Cardiac muscle cell (in vitro differentiated cells and primary cell): ENCODE measurements around the gene CBX6. TPM values are rescaled to one million over a fixed set of nuclear protein-coding genes. Genes with fewer than 3 reads are reported as not detected.
"Not testable (repeated sequence)": the region's sequence is repeated elsewhere in the genome, so short reads cannot be mapped to it uniquely, and the experiment has no call there.

ENCODE experiments used
- DNase-seq, 2 donors: peaks; one replicate each; pipeline versions ENCODE4 v3.0.0 to v3.0.0-alpha.2; 2010 to 2017; ENCODE audit warnings: low read depth in 1 of 2, low spot score in 1 of 2
- H3K27ac ChIP-seq: fragments of 200-600 bp; sonication (generic); 2 replicates; pipeline ENCODE4 v1.5.1; 2016
- H3K27me3 ChIP-seq: fragments of 200-600 bp; sonication (generic); 2 replicates; pipeline ENCODE4 v1.6.0; 2016; ENCODE audit warnings: control low read depth
- H3K36me3 ChIP-seq: fragments of 200-600 bp; sonication (generic); 2 replicates; pipeline ENCODE4 v1.5.1; 2016; ENCODE audit warnings: control low read depth
- H3K4me1 ChIP-seq: fragments of 200-600 bp; sonication (generic); 2 replicates; pipeline ENCODE4 v1.8.1; 2017; ENCODE audit warnings: low read depth, mild to moderate bottlenecking, mixed run types
- H3K4me3 ChIP-seq: fragments of 200-600 bp; sonication (generic); 2 replicates; pipeline ENCODE4 v1.5.1; 2016; ENCODE audit warnings: mild to moderate bottlenecking
- H3K9me3 ChIP-seq: fragments of 200-600 bp; sonication (generic); 2 replicates; pipeline ENCODE4 v1.5.1; 2017; ENCODE audit warnings: low read depth, mild to moderate bottlenecking, control low read depth
- CTCF ChIP-seq: IDR thresholded peaks from 2 replicates; pipeline ENCODE4 v1.5.1; 2012; ENCODE audit warnings: low read depth, mild to moderate bottlenecking, low read length
- polyA plus RNA-seq: library from polyadenylated mRNA; unstranded; fragments of >200 nt; fragmentation: Nextera tagmentation; extraction: Ambion mirVana; gene quantifications from 2 replicates; pipeline ENCODE4 v1.2.1, GENCODE V29; 2016
- total RNA-seq: library from RNA; depleted of rRNA; stranded (reverse); fragments of >200 nt; gene quantifications from 2 replicates; pipeline ENCODE4 v1.2.3, GENCODE V29; 2016

CBX6 gene
- total and polyA plus RNA-seq, 2 experiments from 2014 or later, result 40.9 to 89.9 TPM

- H3K4me3 ChIP-seq, result no peak overlapping the region
- TF ChIP-seq CTCF, result no peak
- no peaks in the 10 kb centered on the region for H3K4me1 ChIP-seq
- H3K27ac ChIP-seq, result no peak overlapping the region
- H3K36me3 ChIP-seq, result no peaks in the 10 kb centered on the region
- H3K27me3 ChIP-seq, result no peaks in the 10 kb centered on the region
- H3K9me3 ChIP-seq, result no peaks in the 10 kb centered on the region
- no peak for DNase-seq
These were observed 35.8 kb upstream of the CBX6 start for GRCh38 chr22:38907767-38908166.

GRCh38 chr22:38906052-38906451 lies 34.0 kb upstream of the CBX6 start:
- Histone ChIP-seq H3K36me3 (no peaks in the 10 kb centered on the region), H3K4me1 (no peaks in the 10 kb centered on the region), H3K4me3 (no peak overlapping the region), H3K27ac (no peak overlapping the region), H3K9me3 (no peaks in the 10 kb centered on the region), H3K27me3 (no peaks in the 10 kb centered on the region)
- no peak for DNase-seq
- no peak for TF ChIP-seq CTCF

- not testable (repeated sequence) for DNase-seq, H3K9me3 ChIP-seq
These were observed 32.1 kb upstream of the CBX6 start for GRCh38 chr22:38904052-38904617.

GRCh38 chr22:38901111-38901641 lies 29.2 kb upstream of the CBX6 start:
- no peaks in the 10 kb centered on the region for H3K9me3 ChIP-seq
- no peak for TF ChIP-seq CTCF
- no peaks in the 10 kb centered on the region for H3K4me1 ChIP-seq
- H3K4me3 ChIP-seq, result no peak overlapping the region
- no peaks in the 10 kb centered on the region for H3K27me3 ChIP-seq
- H3K36me3 ChIP-seq, result no peaks in the 10 kb centered on the region
- H3K27ac ChIP-seq, result no peak overlapping the region
- DNase-seq, result no peak

More at GRCh38 chr22:38904052-38904617, 32.1 kb upstream of the CBX6 start:
- H3K27ac ChIP-seq, H3K36me3 ChIP-seq, H3K4me1 ChIP-seq, H3K27me3 ChIP-seq, H3K4me3 ChIP-seq: not testable (repeated sequence)

GRCh38 chr22:38900677-38901076 lies 28.7 kb upstream of the CBX6 start:
- TF ChIP-seq CTCF, result no peak
- Histone ChIP-seq H3K27ac (no peak overlapping the region), H3K4me1 (no peaks in the 10 kb centered on the region), H3K9me3 (no peaks in the 10 kb centered on the region), H3K36me3 (no peaks in the 10 kb centered on the region), H3K27me3 (no peaks in the 10 kb centered on the region), H3K4me3 (no peak overlapping the region)
- no peak for DNase-seq

- no peaks in the 10 kb centered on the region for H3K27me3 ChIP-seq
- H3K4me1 ChIP-seq, result no peaks in the 10 kb centered on the region
- no peak for DNase-seq
- no peaks in the 10 kb centered on the region for H3K9me3 ChIP-seq
- H3K4me3 ChIP-seq, result no peak overlapping the region
- no peak for TF ChIP-seq CTCF
- H3K27ac ChIP-seq, result no peak overlapping the region
- no peaks in the 10 kb centered on the region for H3K36me3 ChIP-seq
These were observed 19.2 kb upstream of the CBX6 start for GRCh38 chr22:38891256-38891655.
